ENCODE results near the gene PRM3. TPM values are rescaled to one million over a fixed set of nuclear protein-coding genes. Genes with fewer than 3 reads are reported as not detected.

PRM3 gene
- total RNA-seq, 1 donor from 2014 or later, result not detected

DNA sequence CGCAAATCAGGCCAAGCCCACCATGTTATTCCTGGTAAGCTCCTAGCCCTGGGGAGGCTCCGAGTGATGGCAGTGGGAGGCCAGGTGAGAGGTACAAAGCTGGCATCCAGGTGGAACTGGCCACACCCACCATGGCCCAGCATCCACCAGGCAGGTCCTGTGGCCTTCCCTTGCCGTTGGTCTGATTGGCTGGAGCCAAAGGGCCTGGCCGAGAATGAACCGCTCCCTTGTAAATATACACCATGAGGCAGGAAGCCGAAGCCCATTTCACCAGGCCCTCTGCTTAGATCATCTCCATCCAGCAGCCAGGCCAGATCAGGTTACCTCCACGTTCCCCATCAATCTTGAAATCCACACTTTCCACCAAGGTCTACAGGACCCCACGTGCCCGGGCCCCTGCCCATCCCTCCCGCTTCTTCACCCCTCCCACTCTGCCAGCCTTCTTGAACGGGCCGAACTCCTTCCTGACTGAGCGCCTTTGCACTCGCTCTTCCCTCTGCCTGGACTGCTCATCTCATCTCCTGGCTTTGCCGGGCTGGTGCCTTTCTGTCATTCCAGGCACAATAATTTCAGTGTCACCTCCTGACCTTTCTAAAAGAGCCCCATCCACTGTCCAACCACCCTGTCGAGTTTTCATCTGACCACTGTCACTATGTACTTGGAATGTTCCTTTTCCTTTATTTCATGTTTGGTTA lies 23.2 kb downstream of the PRM3 start:
- H3K4me1 Mint-ChIP-seq, result no peaks in the 10 kb centered on the region
- TF ChIP-seq, protein P1, sequence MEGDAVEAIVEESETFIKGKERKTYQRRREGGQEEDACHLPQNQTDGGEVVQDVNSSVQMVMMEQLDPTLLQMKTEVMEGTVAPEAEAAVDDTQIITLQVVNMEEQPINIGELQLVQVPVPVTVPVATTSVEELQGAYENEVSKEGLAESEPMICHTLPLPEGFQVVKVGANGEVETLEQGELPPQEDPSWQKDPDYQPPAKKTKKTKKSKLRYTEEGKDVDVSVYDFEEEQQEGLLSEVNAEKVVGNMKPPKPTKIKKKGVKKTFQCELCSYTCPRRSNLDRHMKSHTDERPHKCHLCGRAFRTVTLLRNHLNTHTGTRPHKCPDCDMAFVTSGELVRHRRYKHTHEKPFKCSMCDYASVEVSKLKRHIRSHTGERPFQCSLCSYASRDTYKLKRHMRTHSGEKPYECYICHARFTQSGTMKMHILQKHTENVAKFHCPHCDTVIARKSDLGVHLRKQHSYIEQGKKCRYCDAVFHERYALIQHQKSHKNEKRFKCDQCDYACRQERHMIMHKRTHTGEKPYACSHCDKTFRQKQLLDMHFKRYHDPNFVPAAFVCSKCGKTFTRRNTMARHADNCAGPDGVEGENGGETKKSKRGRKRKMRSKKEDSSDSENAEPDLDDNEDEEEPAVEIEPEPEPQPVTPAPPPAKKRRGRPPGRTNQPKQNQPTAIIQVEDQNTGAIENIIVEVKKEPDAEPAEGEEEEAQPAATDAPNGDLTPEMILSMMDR (conservative IDR thresholded peaks at IDR 0.05), result no peak
- no peaks in the 10 kb centered on the region for H3K36me3 Mint-ChIP-seq (ENCODE audit: low read depth)
- H3K27me3 Mint-ChIP-seq (ENCODE audit: low read depth), result peaks cover 26% of the 10 kb centered on the region
- no peak for DNase-seq (ENCODE audit: low read depth, low spot score)
- no peaks in the 10 kb centered on the region for H3K9me3 Mint-ChIP-seq
- no peak overlapping the region for H3K27ac Mint-ChIP-seq (ENCODE audit: unreplicated experiment)
- no peak overlapping the region for H3K4me3 Mint-ChIP-seq

DNA sequence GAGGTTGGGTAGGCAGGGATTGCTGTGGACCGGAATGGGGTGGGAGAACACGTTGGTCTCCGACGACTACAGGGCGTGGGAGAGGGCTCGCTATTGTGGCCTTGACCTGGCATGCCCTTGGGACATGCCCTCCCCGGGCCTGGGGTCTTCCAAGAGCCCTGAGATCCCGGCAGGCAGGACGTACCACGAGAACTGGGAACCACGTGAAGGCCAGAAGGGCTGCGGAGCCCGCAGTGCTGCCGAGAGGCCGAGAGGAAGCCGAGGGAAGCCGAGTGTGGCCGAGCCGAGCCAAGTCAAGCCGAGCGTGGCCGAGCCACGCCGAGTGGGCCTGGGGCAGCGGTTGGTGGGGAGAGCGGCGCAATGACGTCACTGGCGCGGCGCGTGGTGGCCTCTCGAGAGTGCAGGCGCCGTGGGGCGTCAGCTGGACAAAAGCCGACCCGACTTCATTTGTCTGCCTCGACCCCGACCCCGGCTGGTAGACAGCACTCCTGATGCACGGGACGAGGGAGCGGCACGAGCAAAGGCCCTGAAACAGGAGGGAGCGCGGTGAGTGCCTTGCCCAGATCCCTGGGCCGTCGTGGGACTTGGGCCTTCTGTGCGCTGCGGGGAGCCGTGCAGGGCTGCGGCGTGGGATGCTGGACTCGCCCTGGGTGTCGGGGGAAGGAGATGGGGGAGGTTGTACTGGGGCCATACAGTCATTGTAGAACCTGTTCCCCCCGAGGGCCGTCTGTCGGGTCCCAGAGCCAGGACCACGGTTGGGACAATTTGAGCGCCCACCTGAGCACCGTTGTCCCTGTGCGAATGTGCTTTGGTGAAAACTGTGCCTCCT lies 24.0 kb downstream of the PRM3 start:
- Mint-ChIP-seq H3K4me3 (no peak overlapping the region), H3K27ac (ENCODE audit: unreplicated experiment) (no peak overlapping the region), H3K4me1 (no peaks in the 10 kb centered on the region), H3K9me3 (no peaks in the 10 kb centered on the region), H3K27me3 (ENCODE audit: low read depth) (peaks cover 23% of the 10 kb centered on the region), H3K36me3 (ENCODE audit: low read depth) (no peaks in the 10 kb centered on the region)
- TF ChIP-seq, protein P1 (conservative IDR thresholded peaks at IDR 0.05), result no peak
- no peak for DNase-seq (ENCODE audit: low read depth, low spot score)

DNA sequence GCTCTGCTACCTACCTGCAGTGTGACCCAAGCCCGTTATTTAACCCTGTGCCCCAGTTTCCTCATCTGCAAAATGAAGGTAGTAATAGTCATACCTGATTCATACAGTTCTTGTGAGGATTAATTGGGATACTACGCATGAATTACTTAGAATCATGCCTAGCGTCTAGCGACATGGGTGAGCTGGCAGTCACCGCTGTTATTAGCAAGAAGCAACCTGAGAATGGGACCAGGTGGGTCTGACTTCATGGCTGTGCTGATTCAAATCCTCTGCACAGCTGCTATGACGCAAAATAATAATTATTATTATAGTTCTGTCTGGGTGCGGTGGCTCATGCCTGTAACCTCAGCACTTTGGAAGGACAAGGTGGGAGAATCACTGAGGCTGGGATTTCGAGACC lies 25.3 kb downstream of the PRM3 start:
- Mint-ChIP-seq H3K9me3 (no peaks in the 10 kb centered on the region), H3K27ac (ENCODE audit: unreplicated experiment) (no peak overlapping the region), H3K36me3 (ENCODE audit: low read depth) (no peaks in the 10 kb centered on the region), H3K27me3 (ENCODE audit: low read depth) (peaks cover 12% of the 10 kb centered on the region), H3K4me1 (no peaks in the 10 kb centered on the region), H3K4me3 (no peak overlapping the region)
- TF ChIP-seq, protein P1 (conservative IDR thresholded peaks at IDR 0.05), result no peak
- no peak for DNase-seq (ENCODE audit: low read depth, low spot score)

DNA sequence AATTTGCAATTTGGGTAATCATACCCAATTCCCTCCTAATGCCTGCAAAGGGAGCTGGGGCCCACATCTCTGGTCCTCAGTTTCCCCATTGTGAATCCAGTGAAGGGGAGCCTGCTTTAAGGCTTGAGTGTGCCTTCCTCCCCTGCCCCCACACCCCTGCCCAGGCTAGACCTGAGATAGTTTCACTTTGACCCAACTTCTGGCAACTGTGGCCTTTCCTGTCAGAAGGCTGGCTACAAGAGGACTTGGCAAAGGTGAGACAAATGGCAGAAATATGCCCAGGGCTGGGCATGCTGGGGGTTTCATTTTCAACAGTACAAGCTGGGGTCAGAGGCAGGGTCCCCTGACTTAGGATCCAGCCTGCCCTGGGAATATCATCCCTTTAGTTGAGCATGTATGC lies 27.4 kb downstream of the PRM3 start:
- TF ChIP-seq, protein P1 (conservative IDR thresholded peaks at IDR 0.05), result no peak
- H3K4me3 Mint-ChIP-seq, result no peak overlapping the region
- peaks cover 6% of the 10 kb centered on the region for H3K27me3 Mint-ChIP-seq (ENCODE audit: low read depth)
- no peaks in the 10 kb centered on the region for H3K4me1 Mint-ChIP-seq
- no peak for DNase-seq (ENCODE audit: low read depth, low spot score)
- no peaks in the 10 kb centered on the region for H3K9me3 Mint-ChIP-seq
- no peak overlapping the region for H3K27ac Mint-ChIP-seq (ENCODE audit: unreplicated experiment)
- no peaks in the 10 kb centered on the region for H3K36me3 Mint-ChIP-seq (ENCODE audit: low read depth)

DNA sequence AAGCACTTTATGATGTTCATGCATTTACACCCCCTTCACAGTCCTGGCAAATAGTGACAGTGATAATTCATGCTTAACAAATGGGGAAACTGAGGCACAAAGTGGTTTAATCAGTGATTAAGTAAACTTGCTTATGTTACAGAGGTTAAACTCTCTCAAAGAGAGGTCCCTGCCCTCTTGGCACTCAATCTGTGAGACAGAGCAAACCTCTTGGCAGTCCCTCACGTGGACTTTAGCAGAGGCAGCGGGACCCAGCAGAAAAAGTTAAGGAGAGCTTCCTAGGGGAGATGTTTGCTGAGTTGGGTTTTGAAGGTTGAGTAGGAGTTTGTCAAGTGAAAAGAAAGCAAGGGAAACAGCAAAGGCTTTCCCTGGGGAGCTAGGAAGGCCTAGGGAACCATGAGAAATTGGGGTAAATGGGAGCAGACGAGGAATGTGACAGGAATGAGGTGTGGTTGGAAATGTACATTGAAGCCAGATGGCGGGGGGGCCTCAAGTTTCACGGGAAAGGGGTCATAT lies 28.1 kb downstream of the PRM3 start:
- TF ChIP-seq, protein P1 (conservative IDR thresholded peaks at IDR 0.05), result no peak
- Mint-ChIP-seq H3K27me3 (ENCODE audit: low read depth) (peaks cover 6% of the 10 kb centered on the region), H3K9me3 (no peaks in the 10 kb centered on the region), H3K36me3 (ENCODE audit: low read depth) (no peaks in the 10 kb centered on the region), H3K4me3 (no peak overlapping the region), H3K4me1 (no peaks in the 10 kb centered on the region), H3K27ac (ENCODE audit: unreplicated experiment) (peak overlapping the region; percentile 46)
- DNase-seq (ENCODE audit: low read depth, low spot score), result no peak
